Measurements from ENCODE around the gene BTBD19. TPM values are rescaled to one million over a fixed set of nuclear protein-coding genes. Genes with fewer than 3 reads are reported as not detected.
"Not testable (repeated sequence)": the region's sequence is repeated elsewhere in the genome, so short reads cannot be mapped to it uniquely, and the experiment has no call there.

Gene BTBD19
- polyA plus RNA-seq, 1 donor (not counting 4 experiments of a cell fraction or from before 2014, with no cell fraction given), result 2.9 TPM

- TF ChIP-seq, protein P1, sequence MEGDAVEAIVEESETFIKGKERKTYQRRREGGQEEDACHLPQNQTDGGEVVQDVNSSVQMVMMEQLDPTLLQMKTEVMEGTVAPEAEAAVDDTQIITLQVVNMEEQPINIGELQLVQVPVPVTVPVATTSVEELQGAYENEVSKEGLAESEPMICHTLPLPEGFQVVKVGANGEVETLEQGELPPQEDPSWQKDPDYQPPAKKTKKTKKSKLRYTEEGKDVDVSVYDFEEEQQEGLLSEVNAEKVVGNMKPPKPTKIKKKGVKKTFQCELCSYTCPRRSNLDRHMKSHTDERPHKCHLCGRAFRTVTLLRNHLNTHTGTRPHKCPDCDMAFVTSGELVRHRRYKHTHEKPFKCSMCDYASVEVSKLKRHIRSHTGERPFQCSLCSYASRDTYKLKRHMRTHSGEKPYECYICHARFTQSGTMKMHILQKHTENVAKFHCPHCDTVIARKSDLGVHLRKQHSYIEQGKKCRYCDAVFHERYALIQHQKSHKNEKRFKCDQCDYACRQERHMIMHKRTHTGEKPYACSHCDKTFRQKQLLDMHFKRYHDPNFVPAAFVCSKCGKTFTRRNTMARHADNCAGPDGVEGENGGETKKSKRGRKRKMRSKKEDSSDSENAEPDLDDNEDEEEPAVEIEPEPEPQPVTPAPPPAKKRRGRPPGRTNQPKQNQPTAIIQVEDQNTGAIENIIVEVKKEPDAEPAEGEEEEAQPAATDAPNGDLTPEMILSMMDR (optimal IDR thresholded peaks at IDR 0.05 in 1 of 3, IDR thresholded peaks at IDR 0.05 in 1 of 3, conservative IDR thresholded peaks at IDR 0.05 in 1 of 3; ENCODE audit: extremely low read depth in 1 of 3, insufficient read depth in 2 of 3, low read length in 3 of 3), result no peak
- TF ChIP-seq EZH2 (IDR thresholded peaks at IDR 0.05; ENCODE audit: low read length), result no peak
- Histone ChIP-seq H3K9me3 (ENCODE audit: control insufficient read depth, low read depth, low read length) (no peaks in the 10 kb centered on the region), H3K4me1 (ENCODE audit: control insufficient read depth, extremely low read depth, insufficient read depth, low read length) (peaks cover 61% of the 10 kb centered on the region), H3K79me2 (ENCODE audit: control insufficient read depth, insufficient read depth, low read length) (no peaks in the 10 kb centered on the region), H3K4me2 (ENCODE audit: control insufficient read depth, extremely low read depth, insufficient read depth, low read depth, low read length) (no peak overlapping the region), H3K27ac (ENCODE audit: control insufficient read depth, insufficient read depth, low read length) (no peak overlapping the region), H4K20me1 (ENCODE audit: control insufficient read depth, extremely low read depth, insufficient read depth, low read length) (no peaks in the 10 kb centered on the region), H3K36me3 (ENCODE audit: control insufficient read depth in 2 of 2, extremely low read depth in 1 of 2, insufficient read depth in 2 of 2, low read length in 2 of 2) (peaks cover 8 to 34% of the 10 kb centered on the region in 2 experiments), H3K9me1 (ENCODE audit: control insufficient read depth, extremely low read depth, insufficient read depth, low read length) (no peaks in the 10 kb centered on the region), H2AFZ (ENCODE audit: control insufficient read depth, low read length) (no peak overlapping the region), H3K27me3 (ENCODE audit: control insufficient read depth, extremely low read depth, insufficient read depth, low read length) (no peaks in the 10 kb centered on the region), H3K9ac (ENCODE audit: control insufficient read depth, extremely low read depth, insufficient read depth, low read length) (no peak overlapping the region), H3K4me3 (ENCODE audit: control insufficient read depth in 2 of 3, extremely low read depth in 1 of 3, insufficient read depth in 2 of 3, low read depth in 1 of 3, low read length in 3 of 3) (no peak overlapping the region)
- dilution Hi-C loops (cut with MboI; ENCODE audit: extremely low pct_ligation_motif_present, low sequenced_read_pairs), result no loop called here
- FAIRE-seq (no peak), DNase-seq (ENCODE audit: low read depth, low spot score) (no peak)
Measured at GRCh38 chr1:44811234-44811633, 2.9 kb downstream of the BTBD19 start.

- peaks cover 5 to 24% of the 10 kb centered on the region in 2 experiments for H3K36me3 ChIP-seq (ENCODE audit: control insufficient read depth in 2 of 2, extremely low read depth in 1 of 2, insufficient read depth in 2 of 2, low read length in 2 of 2)
- H3K9ac ChIP-seq (ENCODE audit: control insufficient read depth, extremely low read depth, insufficient read depth, low read length), result peak overlapping the region; percentile 50
- no peak overlapping the region for H2AFZ ChIP-seq (ENCODE audit: control insufficient read depth, low read length)
- no peak overlapping the region for H3K4me3 ChIP-seq (ENCODE audit: control insufficient read depth in 2 of 3, extremely low read depth in 1 of 3, insufficient read depth in 2 of 3, low read depth in 1 of 3, low read length in 3 of 3)
- no peaks in the 10 kb centered on the region for H3K9me1 ChIP-seq (ENCODE audit: control insufficient read depth, extremely low read depth, insufficient read depth, low read length)
- H3K27ac ChIP-seq (ENCODE audit: control insufficient read depth, insufficient read depth, low read length), result no peak overlapping the region
- H3K79me2 ChIP-seq (ENCODE audit: control insufficient read depth, insufficient read depth, low read length), result no peaks in the 10 kb centered on the region
- DNase-seq (ENCODE audit: low read depth, low spot score) (no peak), FAIRE-seq (no peak)
- no peaks in the 10 kb centered on the region for H3K27me3 ChIP-seq (ENCODE audit: control insufficient read depth, extremely low read depth, insufficient read depth, low read length)
- TF ChIP-seq, protein P1 (optimal IDR thresholded peaks at IDR 0.05 in 1 of 3, IDR thresholded peaks at IDR 0.05 in 1 of 3, conservative IDR thresholded peaks at IDR 0.05 in 1 of 3; ENCODE audit: extremely low read depth in 1 of 3, insufficient read depth in 2 of 3, low read length in 3 of 3), result no peak
- TF ChIP-seq EZH2 (IDR thresholded peaks at IDR 0.05; ENCODE audit: low read length), result no peak
- no peaks in the 10 kb centered on the region for H4K20me1 ChIP-seq (ENCODE audit: control insufficient read depth, extremely low read depth, insufficient read depth, low read length)
- peaks cover 56% of the 10 kb centered on the region for H3K4me1 ChIP-seq (ENCODE audit: control insufficient read depth, extremely low read depth, insufficient read depth, low read length)
- peak overlapping the region; percentile 67 for H3K4me2 ChIP-seq (ENCODE audit: control insufficient read depth, extremely low read depth, insufficient read depth, low read depth, low read length)
- H3K9me3 ChIP-seq (ENCODE audit: control insufficient read depth, low read depth, low read length), result no peaks in the 10 kb centered on the region
- dilution Hi-C loops (cut with MboI; ENCODE audit: extremely low pct_ligation_motif_present, low sequenced_read_pairs), result no loop called here
Measured at GRCh38 chr1:44812822-44813543, 4.7 kb downstream of the BTBD19 start.

- dilution Hi-C loops (cut with MboI; ENCODE audit: extremely low pct_ligation_motif_present, low sequenced_read_pairs); H3K79me2 ChIP-seq (ENCODE audit: control insufficient read depth, insufficient read depth, low read length); H3K27me3 ChIP-seq (ENCODE audit: control insufficient read depth, extremely low read depth, insufficient read depth, low read length); H3K4me3 ChIP-seq (ENCODE audit: control insufficient read depth in 2 of 3, extremely low read depth in 1 of 3, insufficient read depth in 2 of 3, low read depth in 1 of 3, low read length in 3 of 3); H2AFZ ChIP-seq (ENCODE audit: control insufficient read depth, low read length); H3K9me3 ChIP-seq (ENCODE audit: control insufficient read depth, low read depth, low read length); H3K27ac ChIP-seq (ENCODE audit: control insufficient read depth, insufficient read depth, low read length); FAIRE-seq; H3K36me3 ChIP-seq (ENCODE audit: control insufficient read depth in 2 of 2, extremely low read depth in 1 of 2, insufficient read depth in 2 of 2, low read length in 2 of 2); H4K20me1 ChIP-seq (ENCODE audit: control insufficient read depth, extremely low read depth, insufficient read depth, low read length); H3K9ac ChIP-seq (ENCODE audit: control insufficient read depth, extremely low read depth, insufficient read depth, low read length); H3K4me2 ChIP-seq (ENCODE audit: control insufficient read depth, extremely low read depth, insufficient read depth, low read depth, low read length); H3K9me1 ChIP-seq (ENCODE audit: control insufficient read depth, extremely low read depth, insufficient read depth, low read length); DNase-seq (ENCODE audit: low read depth, low spot score): not testable (repeated sequence)
- H3K4me1 ChIP-seq (ENCODE audit: control insufficient read depth, extremely low read depth, insufficient read depth, low read length), result peaks cover 42% of the 10 kb centered on the region
Measured at GRCh38 chr1:44815926-44816325, 7.6 kb downstream of the BTBD19 start.
